Hematopoietic multipotent progenitor cell treated with erythropoietin and hydrocortisone succinate and interleukin-3 and kit ligand, for 17 days (in vitro differentiated cells): Measurements from ENCODE around the gene RFNG.

Experiments used
- DNase-seq: peaks from one replicate; pipeline ENCODE4 v3.0.0-alpha.2; 2015; ENCODE audit warnings: low spot score

Gene RFNG

DNA sequence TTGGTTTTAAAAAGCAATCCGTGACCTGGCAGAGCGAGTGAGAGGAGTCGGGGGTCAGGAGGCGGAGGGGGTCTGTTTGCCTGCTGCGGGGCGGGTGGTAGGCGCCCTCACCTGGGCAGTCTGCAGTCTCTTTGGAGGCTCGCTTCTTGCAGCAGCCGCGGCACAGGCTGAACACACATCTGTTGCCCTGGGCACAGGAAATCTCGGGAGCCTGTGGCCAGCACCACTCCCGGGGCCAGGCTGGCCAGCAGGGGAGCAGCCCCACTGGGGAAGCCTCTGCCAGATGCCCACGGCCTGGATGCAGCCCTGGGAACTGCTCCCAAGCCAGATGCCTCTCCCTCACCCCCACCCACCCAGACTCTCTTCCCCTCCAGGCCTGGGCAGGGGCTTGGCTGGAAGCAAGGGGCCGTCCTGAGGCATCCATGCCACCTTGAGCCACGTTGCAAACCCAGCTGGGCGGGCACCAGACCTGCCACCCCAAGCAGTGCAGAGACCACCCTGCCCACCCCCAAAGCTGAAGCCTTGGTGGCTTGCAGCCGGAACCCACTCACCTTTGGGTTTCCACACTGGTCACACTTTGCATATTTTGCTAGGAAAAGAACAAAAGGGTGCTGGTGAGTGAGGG, 6.7 kb upstream of the RFNG start:
- DNase-seq, result no peak

GRCh38 chr17:82056729-82057621, 5.4 kb upstream of the RFNG start:
- no peak for DNase-seq

DNA sequence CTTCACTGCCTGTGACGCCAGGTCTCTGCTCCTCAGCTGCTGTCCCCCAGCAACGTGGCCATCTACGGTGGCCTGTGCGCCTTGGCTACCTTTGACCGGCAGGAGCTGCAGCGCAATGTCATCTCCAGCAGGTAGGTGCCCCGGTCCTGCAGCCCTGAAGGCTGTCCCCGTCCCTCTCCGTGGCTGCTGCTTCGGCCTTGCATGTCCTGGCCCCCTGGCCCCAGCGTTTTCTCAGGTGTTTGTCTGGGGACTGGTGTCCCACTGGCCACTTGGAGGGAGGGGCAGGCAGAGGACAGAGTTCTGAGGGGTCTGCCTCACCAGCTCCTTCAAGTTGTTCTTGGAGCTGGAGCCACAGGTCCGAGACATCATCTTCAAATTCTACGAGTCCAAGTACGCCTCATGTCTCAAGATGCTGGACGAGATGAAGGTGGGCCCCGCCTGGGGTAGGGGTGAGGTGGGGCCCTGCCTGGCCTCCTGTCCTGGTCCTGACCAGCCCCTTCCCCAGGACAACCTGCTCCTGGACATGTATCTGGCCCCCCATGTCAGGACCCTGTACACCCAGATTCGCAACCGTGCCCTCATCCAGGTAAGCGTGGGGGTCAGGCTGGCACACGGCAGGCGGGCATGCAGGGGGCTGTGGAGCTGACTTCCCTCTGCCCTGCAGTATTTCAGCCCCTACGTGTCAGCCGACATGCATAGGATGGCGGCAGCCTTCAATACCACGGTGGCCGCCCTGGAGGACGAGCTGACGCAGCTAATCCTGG, 4.5 kb upstream of the RFNG start:
- no peak for DNase-seq

DNA sequence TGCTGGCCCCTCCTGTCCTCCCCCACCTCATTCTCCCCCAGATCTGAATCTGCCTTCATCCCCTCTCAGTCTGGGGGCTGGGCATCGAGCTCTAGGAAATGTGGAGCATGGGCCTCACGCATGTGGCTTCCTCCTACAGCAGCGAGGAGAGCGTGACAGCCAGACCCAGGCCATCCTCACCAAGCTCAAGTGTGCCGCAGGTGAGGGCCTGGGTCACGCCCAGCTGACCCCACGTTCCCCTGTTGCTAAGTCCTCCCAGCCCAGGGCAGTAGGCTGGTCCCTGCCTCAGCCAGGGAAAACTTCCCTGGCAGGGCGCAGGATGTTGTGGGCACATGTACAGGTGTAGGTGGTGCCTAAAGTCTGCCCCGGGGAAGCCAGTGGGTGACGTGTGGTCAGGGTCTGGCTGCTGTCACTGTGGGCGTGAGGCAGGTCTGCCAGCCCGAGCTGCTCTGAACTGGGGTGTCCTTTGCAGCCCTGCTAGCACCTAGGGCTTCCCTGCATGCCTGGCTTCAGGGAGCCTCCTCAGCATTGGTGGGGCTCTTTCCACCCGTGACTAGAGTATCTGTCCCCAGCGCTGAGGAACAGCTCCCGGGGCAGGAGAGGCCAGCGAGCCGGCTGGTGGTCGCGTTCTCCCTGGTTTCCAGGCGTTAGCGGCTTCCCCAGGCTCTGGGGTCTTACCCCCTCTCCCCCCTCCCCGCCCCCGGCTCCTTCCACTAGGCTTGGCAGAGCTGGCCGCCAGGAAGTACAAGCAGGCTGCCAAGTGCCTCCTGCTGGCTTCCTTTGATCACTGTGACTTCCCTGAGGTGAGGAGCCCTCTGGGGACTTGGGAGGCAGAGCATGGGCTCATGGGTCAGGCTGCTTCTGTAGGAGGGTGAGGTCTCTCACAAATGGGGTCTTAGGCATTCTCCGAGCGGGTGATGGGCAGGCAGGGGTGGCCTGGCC, 3.7 kb upstream of the RFNG start:
- no peak for DNase-seq

- no peak for DNase-seq
Observed at GRCh38 chr17:82054351-82055022, 2.9 kb upstream of the RFNG start.

DNA sequence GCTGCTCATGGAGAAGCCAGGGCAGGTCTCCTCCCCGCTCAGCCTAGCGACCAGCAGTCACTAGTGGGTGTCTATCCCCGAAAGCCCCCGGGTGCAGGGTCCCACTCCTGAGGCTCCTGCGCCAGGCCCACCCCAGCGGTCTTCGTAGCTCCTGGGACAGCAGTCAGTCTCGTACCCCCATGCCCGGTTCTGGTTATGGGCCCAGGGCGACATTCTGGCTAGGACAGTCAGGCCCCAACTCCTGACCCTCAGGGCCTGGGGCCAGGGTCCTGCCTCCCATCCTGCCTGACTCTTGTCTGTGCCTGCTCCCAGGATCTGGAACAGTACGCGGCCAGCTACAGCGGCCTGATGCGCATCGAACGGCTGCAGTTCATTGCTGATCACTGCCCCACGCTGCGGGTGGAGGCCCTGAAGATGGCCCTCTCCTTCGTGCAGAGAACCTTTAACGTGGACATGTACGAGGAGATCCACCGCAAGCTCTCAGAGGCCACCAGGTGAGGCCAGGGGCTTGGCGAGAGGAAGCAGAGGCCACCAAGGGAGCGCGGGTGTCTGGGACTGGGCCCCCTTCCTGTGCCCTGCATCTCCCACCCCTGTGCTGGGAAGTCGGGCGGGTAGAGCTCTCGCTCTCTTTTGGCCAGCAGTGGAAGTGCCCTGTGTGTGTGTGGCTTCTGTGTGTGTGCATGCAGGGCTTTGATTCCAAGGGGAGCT, 2.1 kb upstream of the RFNG start:
- no peak for DNase-seq

DNA sequence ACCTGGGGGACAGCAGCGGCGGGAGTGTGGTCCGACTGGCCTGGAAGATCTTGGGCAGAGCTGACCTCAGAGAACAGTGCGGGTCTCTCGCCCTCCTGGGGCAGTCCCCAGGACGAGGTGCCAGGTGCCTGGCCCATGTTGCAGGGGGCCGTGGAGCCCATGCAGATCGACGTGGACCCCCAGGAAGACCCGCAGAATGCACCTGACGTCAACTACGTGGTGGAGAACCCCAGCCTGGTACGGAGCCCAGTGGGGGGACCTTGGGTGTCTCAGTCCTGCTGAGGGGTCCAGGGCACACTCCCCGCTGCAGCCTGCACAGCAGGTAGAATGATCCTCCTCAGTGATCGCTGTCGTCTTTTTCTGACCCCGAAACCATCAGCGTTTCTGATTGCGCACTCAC, 1.5 kb upstream of the RFNG start:
- no peak for DNase-seq

- DNase-seq, result no peak
Observed at GRCh38 chr17:82052638-82053059, 1.0 kb upstream of the RFNG start.

- no peak for DNase-seq
Observed at GRCh38 chr17:82050761-82051641, 610 bp downstream of the RFNG start.

DNA sequence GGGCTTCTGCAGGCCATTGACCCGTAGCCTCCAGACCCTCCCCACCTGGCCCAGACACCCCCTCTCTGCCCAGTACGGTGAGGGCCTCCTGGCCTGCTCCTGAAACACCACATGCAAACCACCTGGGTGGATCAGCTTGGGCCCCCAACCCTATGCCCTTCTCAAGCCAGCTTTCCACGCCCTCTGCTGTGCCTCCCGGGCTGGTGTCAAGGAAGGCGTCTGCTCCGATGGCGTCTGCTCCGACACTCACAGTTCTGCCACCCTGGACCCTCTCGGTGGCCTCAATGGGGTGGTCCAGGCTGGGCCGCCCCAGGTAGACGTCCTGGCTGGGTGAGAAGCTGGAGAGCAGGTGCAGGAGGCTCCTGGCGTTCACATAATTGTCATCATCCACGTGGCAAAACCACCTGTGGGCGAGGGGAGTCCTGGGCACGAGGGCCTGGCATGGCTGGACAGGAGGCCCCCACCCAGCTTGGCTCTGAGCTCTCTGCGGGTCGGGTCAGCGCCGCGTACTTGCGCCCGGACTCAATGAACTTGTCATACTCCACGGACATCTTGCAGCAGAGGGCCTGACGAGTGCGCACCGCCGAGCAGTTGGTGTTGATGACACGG, 1.4 kb downstream of the RFNG start:
- no peak for DNase-seq

DNA sequence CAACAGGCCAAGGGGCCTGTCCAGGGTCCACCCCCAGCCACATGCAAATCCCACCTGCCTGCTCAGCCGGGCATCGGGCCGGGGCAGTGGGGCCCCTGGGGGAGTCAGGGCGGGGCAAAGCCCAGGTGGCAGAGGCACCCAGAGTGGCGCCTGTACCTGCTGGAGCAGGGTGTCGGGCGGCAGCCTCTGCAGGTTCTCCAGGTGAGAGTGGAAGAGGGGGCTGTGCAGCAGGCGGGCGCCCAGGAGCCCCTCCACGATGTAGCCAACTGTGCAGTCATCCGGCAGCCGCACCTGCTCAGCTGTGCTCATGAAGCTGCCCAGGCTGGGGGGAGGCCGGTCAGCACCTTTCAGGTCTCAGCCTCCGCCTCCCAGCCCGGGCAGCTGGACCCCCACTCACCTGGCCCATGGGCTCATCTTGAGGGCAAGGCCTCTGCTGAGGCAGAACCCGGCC, 2.1 kb downstream of the RFNG start:
- no peak for DNase-seq

GRCh38 chr17:82049106-82049505, 2.5 kb downstream of the RFNG start:
- DNase-seq, result no peak

DNA sequence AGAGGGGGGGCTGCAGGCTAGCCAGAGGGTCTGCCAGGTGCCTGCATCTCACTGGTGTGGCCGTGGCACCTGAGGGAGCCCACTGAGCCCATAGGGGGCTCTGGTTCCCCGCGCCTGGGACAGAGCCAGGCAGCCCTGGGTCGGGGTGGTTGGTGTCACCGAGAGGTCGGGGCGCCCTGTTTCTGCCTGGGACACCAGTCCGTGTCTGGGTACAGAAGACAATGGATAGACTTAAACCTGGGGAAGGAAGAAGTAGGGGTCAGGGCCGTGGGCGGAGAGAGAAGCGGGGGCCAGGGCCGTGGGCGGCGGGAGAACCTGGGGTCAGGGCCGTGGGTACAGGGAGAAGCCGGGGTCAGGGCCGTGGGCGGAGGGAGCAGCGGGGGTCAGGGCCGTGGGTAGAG, 3.0 kb downstream of the RFNG start:
- no peak for DNase-seq

- DNase-seq, result no peak
Observed at GRCh38 chr17:82047914-82048570, 3.6 kb downstream of the RFNG start.

- DNase-seq, result no peak
Observed at GRCh38 chr17:82047379-82047778, 4.2 kb downstream of the RFNG start.

DNA sequence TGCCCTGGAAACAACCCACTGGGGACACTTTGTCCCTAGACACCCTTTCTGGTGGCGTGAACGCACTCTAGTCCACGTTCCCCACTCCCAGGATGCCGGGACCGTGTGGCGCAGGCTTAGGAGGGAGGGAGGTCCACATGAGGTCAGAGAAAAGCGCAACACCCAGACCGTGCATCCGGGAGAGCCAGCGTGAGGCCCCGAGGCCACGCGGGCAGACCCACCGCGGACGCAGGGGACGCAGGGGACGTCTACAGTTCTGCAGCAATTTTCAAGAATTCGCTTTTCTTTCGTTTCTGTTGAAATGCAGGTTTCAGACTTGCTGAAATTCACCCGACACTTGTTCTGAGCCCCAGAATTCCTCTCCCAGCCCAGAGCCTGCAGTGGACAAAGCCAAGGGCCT, 4.7 kb downstream of the RFNG start:
- no peak for DNase-seq

GRCh38 chr17:82045936-82046484, 5.6 kb downstream of the RFNG start:
- no peak for DNase-seq

GRCh38 chr17:82043507-82043906, 8.1 kb downstream of the RFNG start:
- no peak for DNase-seq
